ENCODE results near the gene BATF3. TPM values are rescaled to one million over a fixed set of nuclear protein-coding genes. Genes with fewer than 3 reads are reported as not detected.
"Not testable (repeated sequence)": the region's sequence is repeated elsewhere in the genome, so short reads cannot be mapped to it uniquely, and the experiment has no call there.

BATF3 gene
- total RNA-seq, 2 donors from 2014 or later = 0.92 to 1.1 TPM

- intact Hi-C loops (cut with DNase I, micrococcal nuclease) = no loop called here
- no peak for DNase-seq
Measured at GRCh38 chr1:212712451-212713303, 13.0 kb upstream of the BATF3 start.

GRCh38 chr1:212711974-212712373 is 12.3 kb upstream of the BATF3 start:
- DNase-seq; ATAC-seq; intact Hi-C loops (cut with DNase I, micrococcal nuclease): not testable (repeated sequence)

More at GRCh38 chr1:212712451-212713303, 13.0 kb upstream of the BATF3 start:
- ATAC-seq = no peak

GRCh38 chr1:212710566-212710965 is 10.9 kb upstream of the BATF3 start:
- no peak for ATAC-seq
- intact Hi-C loops (cut with DNase I, micrococcal nuclease) = no loop called here

GRCh38 chr1:212703991-212704564 is 4.4 kb upstream of the BATF3 start:
- ATAC-seq = no peak
- intact Hi-C loops (cut with DNase I, micrococcal nuclease) = no loop called here
- DNase-seq = no peak

More at GRCh38 chr1:212710566-212710965, 10.9 kb upstream of the BATF3 start:
- no peak for DNase-seq

- ATAC-seq (no peak), DNase-seq (no peak)
- intact Hi-C loops (cut with DNase I, micrococcal nuclease) = no loop called here
Measured at GRCh38 chr1:212702672-212703071, 3.0 kb upstream of the BATF3 start.

- DNase-seq (peak in 1 of 2 donors; percentile 21), ATAC-seq (peak; percentile 70)
- intact Hi-C loops (cut with DNase I, micrococcal nuclease) = no loop called here
Measured at GRCh38 chr1:212701910-212702309, 2.3 kb upstream of the BATF3 start.

GRCh38 chr1:212700892-212701819 is 1.5 kb upstream of the BATF3 start:
- DNase-seq (peak; percentile 33), ATAC-seq (peak; percentile 30)
- intact Hi-C loops (cut with DNase I, micrococcal nuclease) = no loop called here

- no peak for ATAC-seq
- intact Hi-C loops (cut with DNase I, micrococcal nuclease) = no loop called here
- peak; percentile 33 for DNase-seq
Measured at GRCh38 chr1:212700223-212700891, 717 bp upstream of the BATF3 start.

- peak; percentile 69 for ATAC-seq
- peak; percentile 30 to 58 for DNase-seq
- intact Hi-C loops (cut with DNase I, micrococcal nuclease) = no loop called here
Measured at GRCh38 chr1:212699104-212699624, 476 bp downstream of the BATF3 start.

- ATAC-seq (no peak), DNase-seq (no peak)
- intact Hi-C loops (cut with DNase I, micrococcal nuclease) = no loop called here
Measured at GRCh38 chr1:212698467-212699103, 1.1 kb downstream of the BATF3 start.

GRCh38 chr1:212696721-212697331 is 2.8 kb downstream of the BATF3 start:
- intact Hi-C loops (cut with DNase I, micrococcal nuclease) = no loop called here
- ATAC-seq (no peak), DNase-seq (no peak)

GRCh38 chr1:212692774-212693644 is 6.6 kb downstream of the BATF3 start:
- intact Hi-C loops (cut with DNase I, micrococcal nuclease) = no loop called here
- no peak for ATAC-seq
- DNase-seq = no peak

GRCh38 chr1:212691561-212692071 is 8.0 kb downstream of the BATF3 start:
- intact Hi-C loops (cut with DNase I, micrococcal nuclease) = no loop called here
- DNase-seq (no peak), ATAC-seq (no peak)

- intact Hi-C loops (cut with DNase I, micrococcal nuclease) = no loop called here
- ATAC-seq = no peak
- DNase-seq = no peak
Measured at GRCh38 chr1:212690816-212691403, 8.7 kb downstream of the BATF3 start.

GRCh38 chr1:212689758-212690529 is 9.7 kb downstream of the BATF3 start:
- DNase-seq (no peak), ATAC-seq (no peak)
- intact Hi-C loops (cut with DNase I, micrococcal nuclease) = no loop called here
